Measurements from ENCODE around the gene TBXAS1.
"Not testable (repeated sequence)": the region's sequence is repeated elsewhere in the genome, so short reads cannot be mapped to it uniquely, and the experiment has no call there.

Gene TBXAS1

GRCh38 chr7:139893999-139894398, 64.9 kb downstream of the TBXAS1 start:
- DNase-seq: peak in 1 of 2 experiments; percentile 26

- DNase-seq: no peak
Observed at GRCh38 chr7:139895141-139895829, 66.2 kb downstream of the TBXAS1 start.

- DNase-seq: no peak
Observed at GRCh38 chr7:139896288-139896687, 67.2 kb downstream of the TBXAS1 start.

- no peak for DNase-seq
Observed at GRCh38 chr7:139896831-139897230, 67.8 kb downstream of the TBXAS1 start.

- DNase-seq: no peak
Observed at GRCh38 chr7:139897422-139898090, 68.5 kb downstream of the TBXAS1 start.

- no peak for DNase-seq
Observed at GRCh38 chr7:139898483-139898882, 69.4 kb downstream of the TBXAS1 start.

GRCh38 chr7:139899328-139899955, 70.4 kb downstream of the TBXAS1 start:
- DNase-seq: no peak

GRCh38 chr7:139900326-139900725, 71.3 kb downstream of the TBXAS1 start:
- no peak for DNase-seq

GRCh38 chr7:139901056-139901795, 72.2 kb downstream of the TBXAS1 start:
- no peak for DNase-seq

GRCh38 chr7:139901901-139902300, 72.8 kb downstream of the TBXAS1 start:
- no peak for DNase-seq

- no peak for DNase-seq
Observed at GRCh38 chr7:139902436-139903102, 73.5 kb downstream of the TBXAS1 start.

- not testable (repeated sequence) for DNase-seq
Observed at GRCh38 chr7:139903103-139903477, 74.0 kb downstream of the TBXAS1 start.

GRCh38 chr7:139906879-139907278, 77.8 kb downstream of the TBXAS1 start:
- DNase-seq: no peak

- no peak for DNase-seq
Observed at GRCh38 chr7:139908792-139909191, 79.7 kb downstream of the TBXAS1 start.

- peak in 1 of 2 experiments; percentile 6 for DNase-seq
Observed at GRCh38 chr7:139909379-139910050, 80.5 kb downstream of the TBXAS1 start.

- DNase-seq: no peak
Observed at GRCh38 chr7:139913021-139913844, 84.2 kb downstream of the TBXAS1 start.

GRCh38 chr7:139913845-139914135, 84.7 kb downstream of the TBXAS1 start:
- DNase-seq: no peak

- no peak for DNase-seq
Observed at GRCh38 chr7:139914306-139915267, 85.5 kb downstream of the TBXAS1 start.

- DNase-seq: no peak
Observed at GRCh38 chr7:139915268-139915863, 86.3 kb downstream of the TBXAS1 start.

Measured in NCI-H526 (cell line).